A673 (cell line): ENCODE data around the gene LHPP. TPM values are rescaled to one million over a fixed set of nuclear protein-coding genes. Genes with fewer than 3 reads are reported as not detected.

ENCODE experiments used
- BruUV-seq: library from RNA; stranded (reverse); fragments of 400-500 nt; replicated peaks from 2 replicates; lab custom pipeline; 2021; lab: Mats Ljungman, UMichigan
- CTCF ChIA-PET: fragments of 300-600 bp; sonication (Branson Sonifier 250); formaldehyde crosslinking; loops from one replicate; lab custom pipeline; 2022; ENCODE audit warnings: antibody characterized with exemption; lab: Charles Lee
- POLR2A ChIA-PET: fragments of 300-600 bp; sonication (Branson Sonifier 250); formaldehyde crosslinking; loops from one replicate; lab custom pipeline; 2022; ENCODE audit warnings: antibody characterized with exemption; ENCODE audit not compliant: low non-redundant PET; lab: Charles Lee
- DNase-seq: peaks from one replicate; pipeline ENCODE4 v3.0.0-alpha.2; 2015; ENCODE audit warnings: low spot score
- H3K27ac ChIP-seq: fragments of 200-600 bp; sonication (generic); 2 replicates; pipeline ENCODE4 v1.5.1; 2016; ENCODE audit warnings: mixed run types, low read depth, mild to moderate bottlenecking, mixed read lengths, antibody characterized with exemption, low read length; ENCODE audit not compliant: poor library complexity, severe bottlenecking
- H3K27me3 ChIP-seq: fragments of 200-600 bp; sonication (generic); replicated peaks from 2 replicates; pipeline ENCODE4 v1.6.1; 2017; ENCODE audit warnings: mixed run types, low read depth, mild to moderate bottlenecking, mixed read lengths, antibody characterized with exemption, low read length; ENCODE audit not compliant: insufficient read depth, poor library complexity
- H3K36me3 ChIP-seq: fragments of 200-600 bp; sonication (generic); 2 replicates; pipeline ENCODE4 v1.6.1; 2016; ENCODE audit warnings: mixed run types, mild to moderate bottlenecking, mixed read lengths, antibody characterized with exemption, low read length; ENCODE audit not compliant: insufficient read depth, poor library complexity, severe bottlenecking
- H3K4me1 ChIP-seq: fragments of 200-600 bp; sonication (generic); 2 replicates; pipeline ENCODE4 v1.6.1; 2017; ENCODE audit warnings: mixed run types, mild to moderate bottlenecking, mixed read lengths, antibody characterized with exemption, low read length; ENCODE audit not compliant: insufficient read depth, poor library complexity, severe bottlenecking
- H3K4me3 ChIP-seq: fragments of 200-600 bp; sonication (generic); 2 replicates; pipeline ENCODE4 v1.5.1; 2016; ENCODE audit warnings: low read depth, mixed run types, mild to moderate bottlenecking, mixed read lengths, low read length; ENCODE audit not compliant: poor library complexity, severe bottlenecking
- H3K9me3 ChIP-seq: fragments of 200-600 bp; sonication (generic); 2 replicates; pipeline ENCODE4 v1.6.1; 2016; ENCODE audit warnings: mixed run types, low read depth, mild to moderate bottlenecking, mixed read lengths, antibody characterized with exemption, low read length; ENCODE audit not compliant: poor library complexity, severe bottlenecking
- EZH2 ChIP-seq: fragments of 200-600 bp; sonication (generic); IDR thresholded peaks from 2 replicates; pipeline ENCODE4 v1.6.1; 2017; ENCODE audit warnings: borderline replicate concordance, low read depth, mild to moderate bottlenecking, mixed read lengths, antibody characterized with exemption, low read length; ENCODE audit not compliant: poor library complexity, severe bottlenecking
- intact Hi-C: fragments of 100-400 bp; cut with micrococcal nuclease; formaldehyde crosslinking; loops from one replicate; pipeline ENCODE4 v1.10.0; 2022; ENCODE audit not compliant: unreplicated experiment
- total RNA-seq: library from RNA; stranded (reverse); gene quantifications from 2 replicates; pipeline ENCODE4 v1.2.3, GENCODE V29; 2021
- TF ChIP-seq, protein P1 (sequence below): fragments of 300-800, 200-600 bp; sonication (generic); conservative IDR thresholded peaks from 2 replicates; pipeline ENCODE4 v1.5.1; 2017; ENCODE audit warnings: low read depth, mild to moderate bottlenecking, antibody characterized with exemption, low read length, moderate library complexity, mixed read lengths

The LHPP gene
- total RNA-seq, 1 experiment from 2014 or later: 2.3 TPM

DNA sequence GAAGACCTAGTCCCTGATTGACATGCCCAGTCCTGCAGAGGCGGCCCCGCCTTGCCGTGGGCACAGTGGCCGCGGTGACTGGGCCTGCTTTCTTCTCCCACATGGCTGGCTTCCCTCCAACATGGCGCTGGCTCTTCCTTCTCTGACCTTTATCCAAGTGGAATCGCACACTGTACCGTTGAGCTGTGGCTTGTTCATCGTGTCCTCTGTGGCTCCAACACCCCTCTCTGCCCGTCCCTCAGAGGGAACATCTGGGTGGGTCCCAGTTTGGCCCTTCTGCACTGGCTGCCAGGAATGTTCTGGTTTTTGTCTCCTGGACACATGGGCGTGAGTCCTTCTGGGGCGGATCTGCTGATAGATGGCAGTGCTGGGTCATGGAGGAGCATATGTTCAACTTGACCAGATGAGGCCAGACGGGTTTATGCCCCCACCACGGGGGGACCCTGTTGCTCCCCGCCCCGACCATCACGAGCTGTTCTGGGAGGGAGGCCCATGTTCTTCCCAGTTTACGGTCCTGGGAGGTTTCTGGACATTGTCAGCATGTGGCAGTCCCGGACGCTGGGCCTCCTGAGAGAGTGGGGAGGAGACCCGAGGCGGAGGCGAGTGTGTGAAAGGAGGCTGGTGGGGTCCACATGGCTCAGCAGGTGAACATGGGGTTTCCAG lies 63.5 kb downstream of the LHPP start:
- intact Hi-C loops: no loop called here
- no peaks in the 10 kb centered on the region for H3K27me3 ChIP-seq
- H3K27ac ChIP-seq: no peak overlapping the region
- H3K36me3 ChIP-seq: no peaks in the 10 kb centered on the region
- CTCF ChIA-PET: no interaction called here
- H3K9me3 ChIP-seq: no peaks in the 10 kb centered on the region
- TF ChIP-seq, protein P1, sequence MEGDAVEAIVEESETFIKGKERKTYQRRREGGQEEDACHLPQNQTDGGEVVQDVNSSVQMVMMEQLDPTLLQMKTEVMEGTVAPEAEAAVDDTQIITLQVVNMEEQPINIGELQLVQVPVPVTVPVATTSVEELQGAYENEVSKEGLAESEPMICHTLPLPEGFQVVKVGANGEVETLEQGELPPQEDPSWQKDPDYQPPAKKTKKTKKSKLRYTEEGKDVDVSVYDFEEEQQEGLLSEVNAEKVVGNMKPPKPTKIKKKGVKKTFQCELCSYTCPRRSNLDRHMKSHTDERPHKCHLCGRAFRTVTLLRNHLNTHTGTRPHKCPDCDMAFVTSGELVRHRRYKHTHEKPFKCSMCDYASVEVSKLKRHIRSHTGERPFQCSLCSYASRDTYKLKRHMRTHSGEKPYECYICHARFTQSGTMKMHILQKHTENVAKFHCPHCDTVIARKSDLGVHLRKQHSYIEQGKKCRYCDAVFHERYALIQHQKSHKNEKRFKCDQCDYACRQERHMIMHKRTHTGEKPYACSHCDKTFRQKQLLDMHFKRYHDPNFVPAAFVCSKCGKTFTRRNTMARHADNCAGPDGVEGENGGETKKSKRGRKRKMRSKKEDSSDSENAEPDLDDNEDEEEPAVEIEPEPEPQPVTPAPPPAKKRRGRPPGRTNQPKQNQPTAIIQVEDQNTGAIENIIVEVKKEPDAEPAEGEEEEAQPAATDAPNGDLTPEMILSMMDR: no peak
- no peak for TF ChIP-seq EZH2
- H3K4me1 ChIP-seq: peaks cover 12% of the 10 kb centered on the region
- no peak overlapping the region for H3K4me3 ChIP-seq
- POLR2A ChIA-PET: no interaction called here
- no TSS peak for BruUV-seq
- DNase-seq: no peak

DNA sequence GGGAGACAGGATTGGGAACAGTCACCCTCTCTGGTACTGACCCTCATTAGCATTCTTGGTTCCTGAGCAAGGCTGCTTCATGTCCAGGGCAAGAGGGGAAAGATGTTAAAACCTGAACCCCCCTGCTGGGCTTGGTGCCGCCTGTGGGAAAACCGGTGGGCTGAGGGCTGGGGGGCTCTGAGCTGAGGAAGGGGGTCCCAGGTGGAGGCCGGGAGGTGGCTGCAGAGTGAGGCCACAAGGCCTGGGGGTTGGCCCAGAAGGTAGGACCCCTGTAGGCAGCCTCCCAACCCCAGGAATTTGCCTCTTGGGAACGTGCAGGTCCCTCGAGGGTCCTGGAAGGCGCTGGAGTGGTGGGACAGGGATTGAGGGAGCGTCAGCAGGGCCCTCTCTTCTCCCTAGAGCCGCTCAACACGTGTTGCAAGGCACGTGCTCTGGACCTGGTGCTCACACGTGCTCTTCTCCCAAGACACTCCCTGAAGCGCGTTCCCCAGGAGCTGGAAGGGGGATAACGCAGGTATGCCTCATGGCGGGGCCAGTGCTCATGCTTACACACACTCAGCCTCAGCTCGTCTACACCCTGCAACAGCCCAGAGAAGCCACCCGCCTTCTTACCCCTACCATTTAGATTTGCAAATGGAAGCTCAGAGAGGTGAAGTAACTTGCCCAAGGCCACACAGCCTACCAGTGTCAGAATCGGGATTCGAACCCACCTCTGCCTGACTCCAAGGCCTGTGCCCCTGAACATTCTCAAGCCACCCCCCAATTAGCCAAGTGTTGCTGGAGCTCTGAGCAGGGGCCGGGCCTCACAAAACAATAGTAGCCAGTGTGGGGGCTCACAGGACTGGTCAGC lies 64.4 kb downstream of the LHPP start:
- Histone ChIP-seq H3K27ac (no peak overlapping the region), H3K4me3 (no peak overlapping the region), H3K27me3 (no peaks in the 10 kb centered on the region), H3K4me1 (peaks cover 6% of the 10 kb centered on the region), H3K9me3 (no peaks in the 10 kb centered on the region), H3K36me3 (no peaks in the 10 kb centered on the region)
- TF ChIP-seq EZH2: no peak
- TF ChIP-seq, protein P1: no peak
- POLR2A ChIA-PET: no interaction called here
- no peak for DNase-seq
- CTCF ChIA-PET: no interaction called here
- no TSS peak for BruUV-seq
- intact Hi-C loops: no loop called here

DNA sequence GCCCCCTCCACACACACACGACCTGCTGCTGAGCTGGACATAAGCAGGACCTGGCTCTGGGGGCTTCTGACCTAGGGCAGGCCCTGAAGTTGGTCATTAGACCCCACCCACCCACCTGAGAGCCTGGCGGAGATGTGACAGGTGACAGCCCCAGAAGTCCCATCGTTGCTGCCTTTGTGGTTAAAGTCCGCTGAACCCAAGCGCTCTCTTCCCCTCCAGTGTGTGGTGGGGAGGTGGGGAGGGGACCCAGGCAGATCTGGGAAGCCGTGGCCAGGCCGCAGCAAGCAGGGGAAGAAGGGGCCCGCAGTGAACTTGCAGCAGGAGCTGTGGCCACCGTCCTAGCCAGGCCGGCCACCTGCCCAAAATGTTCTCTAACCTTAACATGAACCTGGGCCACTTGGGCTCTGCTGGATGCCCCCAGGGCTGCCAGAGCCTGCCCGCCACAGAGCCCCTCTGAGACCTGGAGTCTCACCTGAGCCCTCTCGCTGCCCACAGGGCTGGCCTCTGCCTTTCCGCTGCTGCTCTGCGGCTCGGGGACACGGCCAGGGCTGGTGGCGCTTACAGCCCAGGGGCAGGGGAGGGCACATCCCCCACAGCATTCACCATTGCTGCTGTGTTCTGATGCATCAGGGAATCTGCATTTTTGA lies 65.1 kb downstream of the LHPP start:
- no TSS peak for BruUV-seq
- POLR2A ChIA-PET: no interaction called here
- Histone ChIP-seq H3K4me3 (no peak overlapping the region), H3K36me3 (no peaks in the 10 kb centered on the region), H3K27me3 (no peaks in the 10 kb centered on the region), H3K4me1 (no peaks in the 10 kb centered on the region), H3K27ac (no peak overlapping the region), H3K9me3 (no peaks in the 10 kb centered on the region)
- no peak for DNase-seq
- intact Hi-C loops: no loop called here
- CTCF ChIA-PET: no interaction called here
- TF ChIP-seq, protein P1: no peak
- TF ChIP-seq EZH2: no peak
